HFFc6 (cell line): Measurements from ENCODE around the gene CRB3. TPM values are rescaled to one million over a fixed set of nuclear protein-coding genes. Genes with fewer than 3 reads are reported as not detected.

Experiments used
- DNase-seq: peaks from one replicate; pipeline ENCODE4 v3.0.0-alpha.2; 2018
- H3K27ac Mint-ChIP-seq: 2 replicates; pipeline ENCODE4 v1.8.0; 2020; ENCODE audit warnings: mild to moderate bottlenecking, mixed read lengths
- H3K27me3 Mint-ChIP-seq: 2 replicates; pipeline ENCODE4 v1.8.0; 2021; ENCODE audit warnings: mild to moderate bottlenecking, moderate library complexity, mixed read lengths; ENCODE audit not compliant: insufficient read depth
- H3K36me3 Mint-ChIP-seq: 2 replicates; pipeline ENCODE4 v1.8.0; 2021; ENCODE audit warnings: low read depth, mixed read lengths
- H3K4me1 Mint-ChIP-seq: 2 replicates; pipeline ENCODE4 v1.8.0; 2020; ENCODE audit warnings: low read depth, mixed read lengths
- H3K4me3 Mint-ChIP-seq: 2 replicates; pipeline ENCODE4 v1.8.0; 2020; ENCODE audit warnings: mild to moderate bottlenecking, moderate library complexity, mixed read lengths
- H3K9me3 Mint-ChIP-seq: 2 replicates; pipeline ENCODE4 v1.8.0; 2020; ENCODE audit warnings: mild to moderate bottlenecking, mixed read lengths
- CTCF ChIP-seq: fragments of 200-600 bp; sonication (generic); IDR thresholded peaks from 2 replicates; pipeline ENCODE4 v1.5.0; 2021; ENCODE audit warnings: antibody characterized with exemption, mild to moderate bottlenecking
- total RNA-seq, 6 experiments: library from RNA; stranded (reverse); fragmentation: NEBNext Ultra II Directional; extraction: Animal tissue kit (Norgen Biotek cat#: 25700); gene quantifications; 2 replicates in 1 of 6; 3 replicates in 5 of 6; pipeline ENCODE4 v1.2.3, GENCODE V29; 2021

CRB3 gene
- total RNA-seq, 6 experiments from 2014 or later: not detected

GRCh38 chr19:6476896-6477431 is 12.9 kb downstream of the CRB3 start:
- no peak for DNase-seq
- Mint-ChIP-seq H3K36me3 (no peaks in the 10 kb centered on the region), H3K4me1 (no peaks in the 10 kb centered on the region), H3K9me3 (no peaks in the 10 kb centered on the region), H3K27me3 (peaks cover 8% of the 10 kb centered on the region; the same call in 1 of the 2 replicates), H3K4me3 (no peak overlapping the region), H3K27ac (no peak overlapping the region)
- no peak for TF ChIP-seq CTCF

- Mint-ChIP-seq H3K27me3 (peaks cover 18% of the 10 kb centered on the region), H3K4me1 (no peaks in the 10 kb centered on the region), H3K4me3 (no peak overlapping the region), H3K9me3 (no peaks in the 10 kb centered on the region), H3K36me3 (no peaks in the 10 kb centered on the region), H3K27ac (no peak overlapping the region)
- no peak for TF ChIP-seq CTCF
- no peak for DNase-seq
These were observed 14.7 kb downstream of the CRB3 start for GRCh38 chr19:6478815-6479214.

- no peak for TF ChIP-seq CTCF
- peaks cover 21% of the 10 kb centered on the region for H3K27me3 Mint-ChIP-seq
- H3K9me3 Mint-ChIP-seq: no peaks in the 10 kb centered on the region
- H3K27ac Mint-ChIP-seq: no peak overlapping the region
- H3K4me3 Mint-ChIP-seq: no peak overlapping the region
- no peaks in the 10 kb centered on the region for H3K4me1 Mint-ChIP-seq
- DNase-seq: no peak
- no peaks in the 10 kb centered on the region for H3K36me3 Mint-ChIP-seq
These were observed 15.8 kb downstream of the CRB3 start for GRCh38 chr19:6479836-6480398.

GRCh38 chr19:6480848-6481415 is 16.9 kb downstream of the CRB3 start:
- Mint-ChIP-seq H3K9me3 (no peaks in the 10 kb centered on the region), H3K36me3 (no peaks in the 10 kb centered on the region), H3K4me3 (no peak overlapping the region), H3K27me3 (peaks cover 21% of the 10 kb centered on the region), H3K27ac (no peak overlapping the region), H3K4me1 (no peaks in the 10 kb centered on the region)
- DNase-seq: no peak
- no peak for TF ChIP-seq CTCF

GRCh38 chr19:6481541-6482342 is 17.7 kb downstream of the CRB3 start, which contains the start of gene DENND1C:
DENND1C (minus strand) TSS chr19:6481787; CDS start chr19:6481695, 92 bp downstream.
- Mint-ChIP-seq H3K27me3 (peaks cover 17% of the 10 kb centered on the region), H3K36me3 (no peaks in the 10 kb centered on the region), H3K4me1 (no peaks in the 10 kb centered on the region), H3K4me3 (no peak within 1 kb of the TSS), H3K27ac (no peak within 1 kb of the TSS), H3K9me3 (no peaks in the 10 kb centered on the region)
- peak; percentile 72 for TF ChIP-seq CTCF
- no peak for DNase-seq
